Loucy (cell line): ENCODE data around the gene GPR156.

ENCODE experiments used
- H2AFZ ChIP-seq: fragments of 200-600 bp; sonication (generic); 2 replicates; pipeline ENCODE4 v1.6.0; 2016; ENCODE audit warnings: antibody characterized with exemption, mild to moderate bottlenecking, low read length, moderate library complexity
- H3F3A ChIP-seq: fragments of 200-600 bp; 2 replicates; pipeline ENCODE4 v1.6.0; 2016; ENCODE audit warnings: antibody characterized with exemption, low read depth, mild to moderate bottlenecking
- H3K27me3 ChIP-seq: fragments of 200-600 bp; sonication (generic); 2 replicates; pipeline ENCODE4 v1.6.1; 2014; ENCODE audit warnings: low read length, mild to moderate bottlenecking; ENCODE audit not compliant: insufficient read depth, poor library complexity, severe bottlenecking
- H3K36me3 ChIP-seq: fragments of 200-600 bp; sonication (generic); 2 replicates; pipeline ENCODE4 v1.6.1; 2016; ENCODE audit warnings: low read length; ENCODE audit not compliant: insufficient read depth
- H3K4me1 ChIP-seq: fragments of 200-600 bp; sonication (generic); 2 replicates; pipeline ENCODE4 v1.5.1; 2014; ENCODE audit warnings: low read length, mild to moderate bottlenecking; ENCODE audit not compliant: insufficient read depth, poor library complexity, severe bottlenecking
- H3K4me2 ChIP-seq: fragments of 200-600 bp; sonication (generic); 2 replicates; pipeline ENCODE4 v1.6.0; 2014; ENCODE audit warnings: antibody characterized with exemption, low read length, low read depth, mild to moderate bottlenecking; ENCODE audit not compliant: poor library complexity, severe bottlenecking
- H3K4me3 ChIP-seq: fragments of 200-600 bp; sonication (generic); 2 replicates; pipeline ENCODE4 v1.5.1; 2014; ENCODE audit warnings: low read length, mild to moderate bottlenecking, mixed read lengths; ENCODE audit not compliant: poor library complexity, severe bottlenecking
- H3K79me2 ChIP-seq: fragments of 200-600 bp; sonication (generic); 2 replicates; pipeline ENCODE4 v1.6.1; 2014; ENCODE audit warnings: low read length; ENCODE audit not compliant: insufficient read depth
- H3K9ac ChIP-seq: fragments of 200-600 bp; sonication (generic); 2 replicates; pipeline ENCODE4 v1.6.0; 2014; ENCODE audit warnings: mild to moderate bottlenecking, low read depth, low read length, moderate library complexity; ENCODE audit not compliant: poor library complexity, severe bottlenecking
- H3K9me2 ChIP-seq: fragments of 200-600 bp; sonication (generic); replicated peaks from 2 replicates; pipeline ENCODE4 v1.6.1; 2016; ENCODE audit warnings: low read depth, low read length, mixed read lengths
- H3K9me3 ChIP-seq: fragments of 200-600 bp; sonication (generic); 2 replicates; pipeline ENCODE4 v1.6.1; 2014; ENCODE audit warnings: mild to moderate bottlenecking, antibody characterized with exemption, low read length, low read depth; ENCODE audit not compliant: insufficient read depth
- H4K20me1 ChIP-seq: fragments of 200-600 bp; sonication (generic); 2 replicates; pipeline ENCODE4 v1.6.0; 2014; ENCODE audit warnings: antibody characterized with exemption, low read length, mild to moderate bottlenecking; ENCODE audit not compliant: insufficient read depth, poor library complexity, severe bottlenecking
- EZH2phosphoT487 ChIP-seq: fragments of 200-600 bp; IDR thresholded peaks from 2 replicates; pipeline ENCODE4 v1.6.1; 2018; ENCODE audit warnings: antibody characterized with exemption, mild to moderate bottlenecking, moderate library complexity, borderline replicate concordance
- TF ChIP-seq, protein P1 (sequence below): fragments of 200-600 bp; sonication (generic); conservative IDR thresholded peaks from 2 replicates; pipeline ENCODE4 v1.5.1; 2014; ENCODE audit warnings: mild to moderate bottlenecking, antibody characterized with exemption, low read length

The GPR156 gene

DNA sequence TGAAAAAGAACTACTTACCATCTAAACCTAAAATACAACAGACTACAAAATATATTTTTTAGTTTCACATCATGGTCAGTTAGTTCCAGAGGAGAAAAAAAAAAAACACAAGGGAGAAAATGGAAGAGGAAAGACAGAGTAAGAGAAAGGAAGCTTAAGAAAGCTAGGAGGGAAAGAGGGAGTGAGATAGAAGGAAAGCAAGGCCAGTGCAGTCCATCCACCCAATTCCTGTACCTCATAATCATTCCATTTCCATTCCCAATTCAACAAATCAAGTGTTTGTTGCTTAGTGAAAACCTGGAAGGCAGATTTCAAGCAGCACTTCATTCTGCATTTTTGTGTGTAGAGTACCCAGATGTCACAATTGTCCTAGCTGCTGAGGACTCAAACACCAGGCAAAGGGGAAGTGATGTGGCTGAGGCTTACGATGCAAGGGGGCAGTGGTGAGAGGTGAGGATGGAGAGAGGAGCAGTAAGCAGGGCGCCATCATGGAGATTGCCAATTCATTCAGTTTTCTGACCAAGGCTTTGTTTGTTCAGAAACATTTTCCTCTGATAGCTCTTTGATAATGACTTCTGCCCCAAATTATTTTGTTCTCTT is 107.2 kb downstream of the GPR156 start:
- H3K79me2 ChIP-seq = no peaks in the 10 kb centered on the region
- no peak overlapping the region for H3K4me2 ChIP-seq
- no peaks in the 10 kb centered on the region for H3K36me3 ChIP-seq
- H4K20me1 ChIP-seq = no peaks in the 10 kb centered on the region
- H3K9me3 ChIP-seq = no peaks in the 10 kb centered on the region
- TF ChIP-seq, protein P1, sequence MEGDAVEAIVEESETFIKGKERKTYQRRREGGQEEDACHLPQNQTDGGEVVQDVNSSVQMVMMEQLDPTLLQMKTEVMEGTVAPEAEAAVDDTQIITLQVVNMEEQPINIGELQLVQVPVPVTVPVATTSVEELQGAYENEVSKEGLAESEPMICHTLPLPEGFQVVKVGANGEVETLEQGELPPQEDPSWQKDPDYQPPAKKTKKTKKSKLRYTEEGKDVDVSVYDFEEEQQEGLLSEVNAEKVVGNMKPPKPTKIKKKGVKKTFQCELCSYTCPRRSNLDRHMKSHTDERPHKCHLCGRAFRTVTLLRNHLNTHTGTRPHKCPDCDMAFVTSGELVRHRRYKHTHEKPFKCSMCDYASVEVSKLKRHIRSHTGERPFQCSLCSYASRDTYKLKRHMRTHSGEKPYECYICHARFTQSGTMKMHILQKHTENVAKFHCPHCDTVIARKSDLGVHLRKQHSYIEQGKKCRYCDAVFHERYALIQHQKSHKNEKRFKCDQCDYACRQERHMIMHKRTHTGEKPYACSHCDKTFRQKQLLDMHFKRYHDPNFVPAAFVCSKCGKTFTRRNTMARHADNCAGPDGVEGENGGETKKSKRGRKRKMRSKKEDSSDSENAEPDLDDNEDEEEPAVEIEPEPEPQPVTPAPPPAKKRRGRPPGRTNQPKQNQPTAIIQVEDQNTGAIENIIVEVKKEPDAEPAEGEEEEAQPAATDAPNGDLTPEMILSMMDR = no peak; the same call in 1 of the 2 replicates
- TF ChIP-seq EZH2phosphoT487 = no peak
- no peak overlapping the region for H3K4me3 ChIP-seq
- H3K4me1 ChIP-seq = no peaks in the 10 kb centered on the region
- H3K9ac ChIP-seq = no peak overlapping the region
- H3K27me3 ChIP-seq = no peaks in the 10 kb centered on the region
- H2AFZ ChIP-seq = no peak overlapping the region
- H3K9me2 ChIP-seq = no peaks in the 10 kb centered on the region
- no peaks in the 10 kb centered on the region for H3F3A ChIP-seq

DNA sequence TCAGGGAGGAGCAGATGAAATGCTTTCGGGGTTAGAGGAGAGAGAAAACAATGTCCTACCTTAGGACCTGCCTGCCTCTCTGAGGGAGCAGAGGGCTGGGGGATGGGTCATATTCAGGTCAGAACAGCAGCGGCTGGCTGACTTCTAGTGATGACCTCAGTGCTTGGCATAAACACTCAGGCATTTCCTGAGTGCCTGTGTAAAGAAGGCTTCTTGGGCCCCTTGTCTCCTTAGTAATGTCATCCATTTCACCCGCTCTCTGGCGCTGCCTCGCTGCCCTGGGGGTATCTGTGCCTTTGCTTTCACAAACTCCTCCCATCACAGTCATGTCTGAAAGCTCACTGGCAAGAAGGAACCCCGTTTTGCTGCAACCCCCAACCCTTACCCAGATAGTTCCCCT is 107.9 kb downstream of the GPR156 start:
- H3K79me2 ChIP-seq = no peaks in the 10 kb centered on the region
- H3F3A ChIP-seq = no peaks in the 10 kb centered on the region
- no peaks in the 10 kb centered on the region for H3K4me1 ChIP-seq
- H3K9me2 ChIP-seq = no peaks in the 10 kb centered on the region
- TF ChIP-seq EZH2phosphoT487 = no peak
- TF ChIP-seq, protein P1 = no peak
- H3K36me3 ChIP-seq = no peaks in the 10 kb centered on the region
- no peak overlapping the region for H3K9ac ChIP-seq
- no peaks in the 10 kb centered on the region for H4K20me1 ChIP-seq
- no peak overlapping the region for H2AFZ ChIP-seq
- no peak overlapping the region for H3K4me3 ChIP-seq
- H3K9me3 ChIP-seq = no peaks in the 10 kb centered on the region
- no peak overlapping the region for H3K4me2 ChIP-seq
- no peaks in the 10 kb centered on the region for H3K27me3 ChIP-seq

DNA sequence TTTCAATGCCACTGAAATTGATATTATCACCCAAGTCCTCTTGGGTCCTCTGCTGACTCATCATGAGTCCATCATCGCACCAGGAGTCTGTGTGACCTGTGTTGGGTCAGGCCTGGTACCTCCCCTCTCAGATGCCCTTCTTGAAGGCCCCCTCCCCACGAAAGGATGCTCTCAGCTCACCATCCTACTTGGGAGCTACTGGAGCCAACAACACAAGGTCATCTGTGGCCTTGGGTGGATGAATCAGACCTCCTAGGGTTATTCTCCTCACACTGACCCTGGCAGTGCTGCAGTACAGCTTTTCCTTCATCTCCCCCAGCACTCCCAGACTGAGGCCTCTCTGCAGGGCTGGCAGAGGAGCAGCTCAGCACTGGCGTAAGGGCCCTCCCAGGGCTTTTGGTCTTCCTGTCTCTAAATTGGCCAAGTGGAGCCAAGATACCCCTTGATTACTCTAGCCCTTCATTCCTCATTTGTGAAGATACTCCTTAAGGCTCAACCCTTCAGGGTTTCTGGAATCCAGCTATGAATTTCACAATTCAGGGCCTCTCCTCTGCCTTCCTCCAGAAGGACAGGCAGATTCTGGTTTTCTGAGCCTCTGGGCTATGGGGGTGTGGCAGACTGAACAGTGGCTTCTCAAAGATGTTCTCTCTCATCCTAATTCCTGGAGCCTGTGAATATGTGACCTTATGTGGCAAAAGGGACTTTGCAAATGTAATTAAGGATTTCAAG is 110.0 kb downstream of the GPR156 start:
- H3K4me1 ChIP-seq = no peaks in the 10 kb centered on the region
- H3K79me2 ChIP-seq = no peaks in the 10 kb centered on the region
- H3K27me3 ChIP-seq = no peaks in the 10 kb centered on the region
- no peaks in the 10 kb centered on the region for H3F3A ChIP-seq
- no peak overlapping the region for H3K9ac ChIP-seq
- H3K9me2 ChIP-seq = no peaks in the 10 kb centered on the region
- H3K4me2 ChIP-seq = no peak overlapping the region
- no peak overlapping the region for H3K4me3 ChIP-seq
- TF ChIP-seq EZH2phosphoT487 = no peak
- TF ChIP-seq, protein P1 = no peak
- H2AFZ ChIP-seq = no peak overlapping the region
- H3K9me3 ChIP-seq = no peaks in the 10 kb centered on the region
- no peaks in the 10 kb centered on the region for H3K36me3 ChIP-seq
- no peaks in the 10 kb centered on the region for H4K20me1 ChIP-seq
